Measurements from ENCODE around the gene PIGU. TPM values are rescaled to one million over a fixed set of nuclear protein-coding genes. Genes with fewer than 3 reads are reported as not detected.

The PIGU gene
- total RNA-seq, 1 experiment from 2014 or later, result 25.1 TPM

DNA sequence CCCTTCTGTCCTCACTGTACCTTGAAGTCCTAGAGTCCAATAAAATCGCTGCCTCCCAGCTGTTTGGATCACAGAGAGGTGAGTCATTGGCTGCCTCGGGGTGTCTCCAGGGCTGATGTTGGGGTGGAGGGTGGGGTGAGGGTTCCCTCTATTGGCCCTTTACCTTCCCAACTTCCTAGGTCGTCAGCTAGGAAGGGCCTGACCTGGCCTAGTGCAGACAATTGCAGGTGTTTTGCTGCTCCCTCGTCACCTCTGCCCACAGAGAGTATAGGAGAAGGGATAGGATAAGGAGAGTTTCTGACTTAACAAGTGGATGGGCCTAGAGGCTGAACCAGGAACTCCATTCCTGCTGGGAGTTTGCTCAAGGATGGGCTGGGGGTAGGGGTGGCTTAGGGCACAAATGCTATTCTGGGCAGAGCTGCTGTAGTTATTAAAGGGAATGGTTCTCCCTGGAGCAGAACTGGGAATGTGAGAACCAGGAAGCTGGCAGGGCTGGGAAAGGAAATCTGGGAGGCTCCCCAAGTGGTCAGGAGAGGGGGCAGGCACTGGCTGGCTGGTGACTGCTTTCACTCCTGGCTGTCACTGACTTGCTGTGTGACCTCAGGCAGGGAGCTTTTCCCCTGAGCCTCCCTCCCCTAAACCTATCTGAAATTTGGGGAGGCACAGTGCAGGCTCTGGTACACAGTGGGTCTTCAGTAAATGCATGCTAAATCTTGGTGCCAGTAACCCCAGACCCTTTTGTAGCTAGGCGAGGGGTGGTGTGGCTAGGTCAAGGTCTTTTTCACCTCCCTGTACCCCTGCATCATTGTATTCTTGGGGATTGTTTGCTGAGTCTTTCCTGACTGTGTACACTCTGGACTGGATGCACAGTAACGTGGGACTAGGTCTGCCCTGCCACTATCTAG lies 28.8 kb upstream of the PIGU start:
- ATAC-seq (no peak), DNase-seq (ENCODE audit: low read depth, low spot score) (no peak)
- no peaks in the 10 kb centered on the region for H4K20me1 ChIP-seq (ENCODE audit: insufficient read depth)
- no peak overlapping the region for H2AFZ ChIP-seq (ENCODE audit: low read depth, low read length, poor library complexity, severe bottlenecking)
- intact Hi-C loops (cut with micrococcal nuclease), result loop anchor here (5.0 kb wide), 1 partner anchor 393 kb away; no protein-coding TSS in a partner anchor
- H3K36me3 ChIP-seq (ENCODE audit: control insufficient read depth in 1 of 2, insufficient read depth in 2 of 2, low read length in 2 of 2), result no peaks in the 10 kb centered on the region
- no peaks in the 10 kb centered on the region for H3K79me2 ChIP-seq (ENCODE audit: insufficient read depth, low read length)
- H3K4me3 ChIP-seq (replicated peaks in 1 of 2; ENCODE audit: low read depth in 1 of 2, low read length in 2 of 2), result peak overlapping the region in 1 of 2 experiments; percentile 77; a peak in 1 of 4 replicates
- peak overlapping the region; percentile 81 for H3K9ac ChIP-seq (ENCODE audit: low read length)
- peak overlapping the region; percentile 99 for H3K4me2 ChIP-seq (ENCODE audit: low read length)
- H3K4me1 ChIP-seq (ENCODE audit: control insufficient read depth in 1 of 2, insufficient read depth in 2 of 2, low read length in 2 of 2), result peaks cover 26 to 50% of the 10 kb centered on the region in 2 experiments
- H3K27me3 ChIP-seq (ENCODE audit: insufficient read depth, low read length), result no peaks in the 10 kb centered on the region
- ChIA-PET POLR2A (interaction anchor here (0.6 to 1.2 kb wide), 2 partner anchors 154 to 200 kb away, joined by 3 read pairs; no protein-coding TSS in a partner anchor), RAD21 (ENCODE audit: low non-redundant PET in 1 of 2, low total read pairs in 2 of 2, uncharacterized antibody in 2 of 2, unreplicated experiment in 2 of 2) (interaction anchor here in 1 of 2 experiments (1.3 kb wide), 1 partner anchor 393 kb away, joined by 3 read pairs; no protein-coding TSS in a partner anchor), CTCF (interaction anchor here (1.5 to 1.8 kb wide), 3 partner anchors 142 to 515 kb away, joined by 4 to 5 read pairs (median 5); no protein-coding TSS in a partner anchor)
- no peak for TF ChIP-seq SP1 (IDR thresholded peaks at IDR 0.05; ENCODE audit: low read depth)
- TF ChIP-seq CTCF (IDR thresholded peaks at IDR 0.05 in 2 of 3, conservative IDR thresholded peaks at IDR 0.05 in 1 of 3; ENCODE audit: borderline replicate concordance in 1 of 3, insufficient read depth in 1 of 3, low read depth in 2 of 3, low read length in 2 of 3), result peak in 2 of 3 experiments; percentile 23 to 29; a peak in 2 of 6 replicates
- peak; percentile 59 for TF ChIP-seq RAD21 (IDR thresholded peaks at IDR 0.05; ENCODE audit: low read depth)
- no peak for TF ChIP-seq CBX3 (IDR thresholded peaks at IDR 0.05; ENCODE audit: low read depth)
- TF ChIP-seq ZNF274 (IDR thresholded peaks at IDR 0.05; ENCODE audit: low read depth, low read length), result no peak
- TF ChIP-seq, protein P1, sequence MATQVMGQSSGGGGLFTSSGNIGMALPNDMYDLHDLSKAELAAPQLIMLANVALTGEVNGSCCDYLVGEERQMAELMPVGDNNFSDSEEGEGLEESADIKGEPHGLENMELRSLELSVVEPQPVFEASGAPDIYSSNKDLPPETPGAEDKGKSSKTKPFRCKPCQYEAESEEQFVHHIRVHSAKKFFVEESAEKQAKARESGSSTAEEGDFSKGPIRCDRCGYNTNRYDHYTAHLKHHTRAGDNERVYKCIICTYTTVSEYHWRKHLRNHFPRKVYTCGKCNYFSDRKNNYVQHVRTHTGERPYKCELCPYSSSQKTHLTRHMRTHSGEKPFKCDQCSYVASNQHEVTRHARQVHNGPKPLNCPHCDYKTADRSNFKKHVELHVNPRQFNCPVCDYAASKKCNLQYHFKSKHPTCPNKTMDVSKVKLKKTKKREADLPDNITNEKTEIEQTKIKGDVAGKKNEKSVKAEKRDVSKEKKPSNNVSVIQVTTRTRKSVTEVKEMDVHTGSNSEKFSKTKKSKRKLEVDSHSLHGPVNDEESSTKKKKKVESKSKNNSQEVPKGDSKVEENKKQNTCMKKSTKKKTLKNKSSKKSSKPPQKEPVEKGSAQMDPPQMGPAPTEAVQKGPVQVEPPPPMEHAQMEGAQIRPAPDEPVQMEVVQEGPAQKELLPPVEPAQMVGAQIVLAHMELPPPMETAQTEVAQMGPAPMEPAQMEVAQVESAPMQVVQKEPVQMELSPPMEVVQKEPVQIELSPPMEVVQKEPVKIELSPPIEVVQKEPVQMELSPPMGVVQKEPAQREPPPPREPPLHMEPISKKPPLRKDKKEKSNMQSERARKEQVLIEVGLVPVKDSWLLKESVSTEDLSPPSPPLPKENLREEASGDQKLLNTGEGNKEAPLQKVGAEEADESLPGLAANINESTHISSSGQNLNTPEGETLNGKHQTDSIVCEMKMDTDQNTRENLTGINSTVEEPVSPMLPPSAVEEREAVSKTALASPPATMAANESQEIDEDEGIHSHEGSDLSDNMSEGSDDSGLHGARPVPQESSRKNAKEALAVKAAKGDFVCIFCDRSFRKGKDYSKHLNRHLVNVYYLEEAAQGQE (IDR thresholded peaks at IDR 0.05; ENCODE audit: low read depth), result no peak
- peak; percentile 31; the same call in 1 of the 2 replicates for TF ChIP-seq FOSL1 (IDR thresholded peaks at IDR 0.05; ENCODE audit: low read depth)
- no peak for TF ChIP-seq SIN3A (IDR thresholded peaks at IDR 0.05; ENCODE audit: low read depth)
- H3K9me2 ChIP-seq (ENCODE audit: insufficient read depth), result no peaks in the 10 kb centered on the region
- no TSS peak for BruUV-seq (replicated peaks)
- no peaks in the 10 kb centered on the region for H3K9me3 ChIP-seq (ENCODE audit: control insufficient read depth in 1 of 2, insufficient read depth in 1 of 2, low read depth in 1 of 2, low read length in 2 of 2)
- peak overlapping the region; percentile 0; the same call in 1 of the 2 replicates for H3K27ac ChIP-seq (ENCODE audit: low read depth, low read length)
